ENCODE data around the gene ATP2B2.

DNA sequence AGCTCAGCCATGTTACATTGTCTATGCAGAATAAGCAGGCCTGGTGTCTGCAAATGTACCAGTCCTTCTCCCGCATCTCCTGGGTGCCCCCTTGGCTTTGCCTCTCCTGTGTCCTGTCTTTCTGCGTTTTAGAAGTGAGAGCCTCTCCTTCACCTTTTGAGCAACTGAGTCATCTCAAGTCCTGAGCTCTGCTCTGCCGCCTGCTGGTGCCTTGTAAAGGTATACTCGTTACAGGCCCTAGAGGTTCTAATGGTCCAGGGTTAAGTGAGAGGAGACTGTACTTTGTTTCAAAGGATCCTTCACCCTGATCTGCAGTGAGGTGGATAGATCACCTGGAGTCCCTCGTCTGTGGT lies 225.2 kb downstream of the ATP2B2 start:
- no peak for TF ChIP-seq CTCF (IDR thresholded peaks at IDR 0.05)
- TF ChIP-seq POLR2A (IDR thresholded peaks at IDR 0.05), result no peak

Measured in thyroid gland (tissue), 4 donors.